Activated CD8-positive, alpha-beta memory T cell treated with anti-CD3 and anti-CD28 coated beads, Interleukin-2, amount 50 U/mL, for 1 hour (primary cell): ENCODE measurements around the gene SNX32.

ENCODE experiments used
- DNase-seq: peaks from one replicate; pipeline ENCODE4 v3.0.0-alpha.2; 2020; ENCODE audit errors: extremely low read depth

SNX32 gene

GRCh38 chr11:65854852-65855837 lies 21.4 kb downstream of the SNX32 start:
- DNase-seq: no peak

GRCh38 chr11:65855927-65856363 lies 22.2 kb downstream of the SNX32 start:
- DNase-seq: no peak

GRCh38 chr11:65856689-65857499 lies 23.1 kb downstream of the SNX32 start:
- peak; percentile 59 for DNase-seq

GRCh38 chr11:65857500-65857852 lies 23.7 kb downstream of the SNX32 start:
- no peak for DNase-seq

- DNase-seq: peak; percentile 88
These were observed 24.3 kb downstream of the SNX32 start, which contains the start of gene CFL1 for GRCh38 chr11:65857853-65858680. CFL1 (minus strand) TSS chr11:65858180; CDS start chr11:65858099, 81 bp downstream.

DNA sequence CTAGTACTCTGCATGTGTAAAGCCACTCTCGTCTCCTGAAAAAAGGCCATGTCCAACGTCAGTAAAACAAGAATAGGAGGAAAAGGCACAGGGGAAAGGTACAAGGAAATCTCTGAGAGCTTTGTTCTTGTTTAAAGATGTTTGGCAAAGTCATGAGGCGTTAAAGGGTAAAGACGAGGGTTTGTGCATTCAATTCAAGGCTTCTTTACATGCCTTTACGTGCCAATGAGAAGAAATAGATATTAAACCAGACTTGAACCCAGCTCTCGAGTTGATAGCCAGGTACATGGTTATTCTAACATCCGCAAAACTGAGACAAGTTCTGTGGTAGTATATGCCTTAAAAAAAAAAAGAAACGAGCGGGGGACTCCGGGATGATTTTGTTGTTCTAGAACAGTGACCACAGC lies 24.9 kb downstream of the SNX32 start:
- no peak for DNase-seq

GRCh38 chr11:65859095-65859811 lies 25.5 kb downstream of the SNX32 start:
- DNase-seq: peak; percentile 95

GRCh38 chr11:65859812-65860277 lies 26.1 kb downstream of the SNX32 start:
- DNase-seq: no peak

DNA sequence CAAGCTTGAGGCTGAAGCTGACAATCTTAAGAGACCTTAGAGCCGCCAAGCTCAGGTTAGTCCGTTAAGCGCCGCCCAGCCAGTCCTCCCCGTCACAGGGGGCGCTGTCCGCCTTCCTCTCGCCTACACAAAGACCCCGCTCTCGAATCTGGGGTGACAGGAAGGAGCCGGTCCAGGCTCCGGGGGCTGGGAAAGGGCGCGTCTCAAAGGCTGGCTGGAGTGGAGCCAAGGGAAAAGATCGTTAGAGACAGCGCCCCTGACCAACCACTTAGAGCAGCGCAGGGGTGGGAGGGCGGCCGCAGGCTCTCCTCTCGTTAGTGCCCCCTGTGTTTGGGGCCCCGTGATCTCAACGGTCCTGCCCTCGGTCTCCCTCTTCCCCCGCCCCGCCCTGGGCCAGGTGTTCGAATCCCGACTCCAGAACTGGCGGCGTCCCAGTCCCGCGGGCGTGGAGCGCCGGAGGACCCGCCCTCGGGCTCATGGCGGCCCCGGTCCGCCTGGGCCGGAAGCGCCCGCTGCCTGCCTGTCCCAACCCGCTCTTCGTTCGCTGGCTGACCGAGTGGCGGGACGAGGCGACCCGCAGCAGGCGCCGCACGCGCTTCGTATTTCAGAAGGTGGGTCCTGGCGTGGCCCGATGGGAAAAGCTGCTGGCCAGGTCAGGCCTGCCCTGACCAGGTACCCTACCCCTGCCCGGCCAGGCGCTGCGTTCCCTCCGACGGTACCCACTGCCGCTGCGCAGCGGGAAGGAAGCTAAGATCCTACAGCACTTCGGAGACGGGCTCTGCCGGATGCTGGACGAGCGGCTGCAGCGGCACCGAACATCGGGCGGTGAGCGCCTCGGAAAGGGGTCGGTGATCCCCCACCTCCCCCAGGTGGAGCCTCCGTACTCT lies 26.8 kb downstream of the SNX32 start, which contains the start of gene MUS81:
MUS81 (plus strand) TSS at position 156 of the 887 bp plus-strand sequence; CDS start at position 477, 321 bp downstream.
- DNase-seq: peak; percentile 86

- DNase-seq: no peak
These were observed 27.4 kb downstream of the SNX32 start for GRCh38 chr11:65861165-65861505.

DNA sequence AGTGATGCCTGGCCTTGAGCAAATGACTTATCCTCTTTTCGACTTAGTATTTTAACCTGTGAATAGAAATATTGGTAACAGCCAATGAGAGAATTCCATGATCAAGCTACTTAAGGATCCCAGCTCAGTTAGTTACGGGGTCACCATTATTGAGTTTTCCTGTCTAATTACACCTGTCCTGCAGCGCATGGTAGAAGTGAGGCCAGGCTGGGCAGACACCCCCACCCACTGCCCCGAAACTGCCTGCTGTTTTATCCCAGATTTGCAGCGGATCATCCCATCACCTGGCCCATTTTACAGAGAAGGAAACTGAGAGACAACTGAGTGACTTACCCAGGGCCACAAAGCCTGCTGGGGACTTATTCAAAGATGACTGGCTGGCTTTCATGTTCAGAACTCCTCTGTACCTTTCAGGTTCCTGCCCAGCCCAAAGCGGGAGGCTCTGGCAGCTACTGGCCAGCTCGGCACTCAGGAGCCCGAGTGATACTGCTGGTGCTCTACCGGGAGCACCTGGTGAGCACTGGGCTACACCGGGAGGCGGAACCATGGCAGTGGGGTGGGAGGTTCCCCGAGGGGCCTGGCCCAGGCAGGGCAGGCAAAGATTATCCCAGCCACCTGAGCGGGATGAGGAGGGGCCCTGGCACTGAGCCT lies 27.9 kb downstream of the SNX32 start:
- no peak for DNase-seq

- no peak for DNase-seq
These were observed 28.5 kb downstream of the SNX32 start for GRCh38 chr11:65862191-65862735.

GRCh38 chr11:65862941-65863888 lies 29.5 kb downstream of the SNX32 start:
- DNase-seq: no peak

DNA sequence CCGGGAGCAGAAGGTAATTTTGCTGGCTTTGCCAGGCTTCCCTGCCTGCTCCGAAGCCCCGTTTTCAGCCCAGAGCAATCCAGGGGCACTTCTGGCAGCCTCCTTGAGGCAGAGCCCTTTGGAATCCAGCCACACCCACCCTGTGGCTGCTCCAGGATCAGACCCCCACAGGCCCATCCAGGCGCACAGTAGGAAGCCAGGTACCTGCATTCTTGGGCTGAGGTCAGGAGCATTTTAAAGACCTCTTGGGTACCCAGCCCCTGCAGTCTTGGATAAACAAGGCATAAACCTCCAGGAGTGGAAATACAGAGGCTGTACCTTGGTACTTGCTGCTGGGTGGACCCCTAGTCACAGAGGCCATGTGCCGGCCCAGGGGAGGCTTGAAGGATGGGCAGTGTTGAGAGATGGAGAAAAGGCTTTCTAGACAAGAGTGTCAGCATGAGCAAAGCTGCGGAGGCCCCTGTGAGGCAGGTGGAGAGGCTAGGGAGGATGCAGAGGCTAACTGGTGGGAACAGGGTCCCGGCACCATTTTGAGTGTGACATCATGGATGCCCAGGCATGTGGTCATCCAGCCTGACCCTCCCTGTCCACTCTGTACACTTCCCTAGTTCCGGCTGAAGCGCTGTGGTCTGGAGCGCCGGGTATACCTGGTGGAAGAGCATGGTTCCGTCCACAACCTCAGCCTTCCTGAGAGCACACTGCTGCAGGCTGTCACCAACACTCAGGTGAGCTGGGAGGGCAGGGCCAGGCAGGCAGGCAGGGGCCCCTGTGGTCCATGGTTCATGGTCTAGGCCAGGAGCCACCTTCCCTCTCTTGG lies 30.3 kb downstream of the SNX32 start:
- no peak for DNase-seq

DNA sequence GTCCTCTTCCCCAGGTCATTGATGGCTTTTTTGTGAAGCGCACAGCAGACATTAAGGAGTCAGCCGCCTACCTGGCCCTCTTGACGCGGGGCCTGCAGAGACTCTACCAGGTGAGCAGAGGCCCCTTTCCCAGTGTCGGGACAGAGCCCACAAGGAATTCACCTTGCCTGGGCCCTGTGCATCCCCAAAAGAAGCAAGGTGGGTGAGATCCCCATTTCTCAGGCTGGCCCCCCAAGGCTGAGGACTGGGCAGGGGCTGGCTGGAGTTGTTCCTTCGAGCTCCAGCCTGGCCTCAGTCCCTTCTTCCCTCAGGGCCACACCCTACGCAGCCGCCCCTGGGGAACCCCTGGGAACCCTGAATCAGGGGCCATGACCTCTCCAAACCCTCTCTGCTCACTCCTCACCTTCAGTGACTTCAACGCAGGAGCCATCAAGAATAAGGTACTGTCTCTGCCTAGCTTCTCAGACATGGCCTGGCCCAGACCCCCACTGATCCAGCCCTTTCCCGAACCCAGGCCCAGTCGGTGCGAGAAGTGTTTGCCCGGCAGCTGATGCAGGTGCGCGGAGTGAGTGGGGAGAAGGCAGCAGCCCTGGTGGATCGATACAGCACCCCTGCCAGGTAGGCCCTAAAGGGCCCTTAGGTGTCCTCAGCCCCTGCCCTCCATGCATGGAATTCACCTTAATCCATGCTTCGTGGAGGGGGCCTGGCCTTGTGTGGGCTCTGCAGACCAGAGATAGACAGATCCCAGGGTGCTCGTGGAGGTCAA lies 31.1 kb downstream of the SNX32 start:
- DNase-seq: no peak

DNA sequence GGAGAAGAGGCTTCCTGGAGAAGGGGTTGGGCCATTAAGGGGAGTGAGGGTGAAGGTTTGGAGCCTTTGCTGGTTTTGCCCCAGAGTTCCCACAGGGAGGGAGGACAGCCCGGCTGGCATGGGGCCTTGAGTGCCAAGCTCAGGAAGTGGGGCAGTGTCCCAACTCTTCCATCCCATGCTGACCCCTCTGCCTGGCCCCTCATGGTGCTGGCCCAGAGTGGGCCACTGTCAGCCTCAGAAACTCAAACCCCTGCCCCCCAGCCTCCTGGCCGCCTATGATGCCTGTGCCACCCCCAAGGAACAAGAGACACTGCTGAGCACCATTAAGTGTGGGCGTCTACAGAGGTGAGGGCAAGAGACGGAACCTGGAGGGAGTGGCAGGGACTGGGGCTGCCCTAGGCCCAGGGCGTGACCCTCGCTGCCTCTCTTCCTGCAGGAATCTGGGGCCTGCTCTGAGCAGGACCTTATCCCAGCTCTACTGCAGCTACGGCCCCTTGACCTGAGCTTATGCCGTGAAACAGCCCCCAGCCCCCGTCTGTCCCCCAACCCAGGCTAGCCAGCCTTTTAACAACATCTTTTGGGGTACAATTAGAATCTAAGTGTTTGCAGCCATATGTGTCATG lies 31.9 kb downstream of the SNX32 start:
- DNase-seq: no peak
